BJ (cell line): ENCODE data around the gene LHB. TPM values are rescaled to one million over a fixed set of nuclear protein-coding genes. Genes with fewer than 3 reads are reported as not detected.

Source experiments
- CTCF ChIA-PET: fragments of 350-600 bp; formaldehyde crosslinking; extraction: SDS; loops from one replicate; lab custom pipeline; 2021; ENCODE audit warnings: antibody characterized with exemption, inconsistent platforms; lab: Yijun Ruan, JAX
- POLR2A ChIA-PET: fragments of 300-600 bp; sonication (Branson Sonifier 250); formaldehyde crosslinking; extraction: SDS; loops from one replicate; lab custom pipeline; 2021; ENCODE audit warnings: antibody characterized with exemption; lab: Charles Lee
- DNase-seq: peaks from one replicate; pipeline ENCODE4 v3.0.0-alpha.2; 2011; ENCODE audit warnings: low read depth
- H3K27me3 ChIP-seq: 2 replicates; pipeline ENCODE4 v1.6.0; 2011; ENCODE audit warnings: low read length; ENCODE audit not compliant: control insufficient read depth, insufficient read depth
- H3K36me3 ChIP-seq: 2 replicates; pipeline ENCODE4 v1.5.1; 2011; ENCODE audit warnings: low read length; ENCODE audit not compliant: control insufficient read depth, insufficient read depth
- H3K4me3 ChIP-seq: 2 replicates; pipeline ENCODE4 v1.5.1; 2011; ENCODE audit warnings: low read depth, mild to moderate bottlenecking, control low read depth, low read length
- polyA plus RNA-seq: library from polyadenylated mRNA; depleted of rRNA; stranded (reverse); fragments of >200 nt; gene quantifications from 2 replicates; pipeline ENCODE4 v1.2.3, GENCODE V29; 2011
- TF ChIP-seq, protein P1 (sequence below): IDR thresholded peaks from 2 replicates; pipeline ENCODE4 v1.5.1; 2011; ENCODE audit warnings: low read depth, mild to moderate bottlenecking, control low read depth, inconsistent platforms, low read length, moderate library complexity; ENCODE audit not compliant: insufficient read depth

LHB gene
- polyA plus RNA-seq, 1 experiment: not detected

DNA sequence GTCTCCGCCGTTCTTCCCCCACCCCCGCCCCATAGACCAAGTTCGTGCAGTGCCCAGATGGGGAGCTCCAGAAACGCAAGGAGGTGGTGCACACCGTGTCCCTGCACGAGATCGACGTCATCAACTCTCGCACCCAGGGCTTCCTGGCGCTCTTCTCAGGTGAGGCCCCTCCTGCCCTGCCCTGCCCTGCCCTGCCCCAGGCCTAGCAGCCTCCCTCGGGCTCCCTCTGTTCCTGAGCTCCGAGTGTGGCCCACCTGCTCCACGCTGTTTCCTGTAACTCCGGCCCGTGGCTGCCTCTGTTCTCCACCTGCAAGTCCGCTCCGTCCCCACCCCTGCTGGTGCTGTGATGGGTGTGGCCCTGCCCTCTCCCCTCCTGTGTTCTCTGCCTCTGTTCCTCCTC lies 6.4 kb downstream of the LHB start:
- POLR2A ChIA-PET: no interaction called here
- TF ChIP-seq, protein P1, sequence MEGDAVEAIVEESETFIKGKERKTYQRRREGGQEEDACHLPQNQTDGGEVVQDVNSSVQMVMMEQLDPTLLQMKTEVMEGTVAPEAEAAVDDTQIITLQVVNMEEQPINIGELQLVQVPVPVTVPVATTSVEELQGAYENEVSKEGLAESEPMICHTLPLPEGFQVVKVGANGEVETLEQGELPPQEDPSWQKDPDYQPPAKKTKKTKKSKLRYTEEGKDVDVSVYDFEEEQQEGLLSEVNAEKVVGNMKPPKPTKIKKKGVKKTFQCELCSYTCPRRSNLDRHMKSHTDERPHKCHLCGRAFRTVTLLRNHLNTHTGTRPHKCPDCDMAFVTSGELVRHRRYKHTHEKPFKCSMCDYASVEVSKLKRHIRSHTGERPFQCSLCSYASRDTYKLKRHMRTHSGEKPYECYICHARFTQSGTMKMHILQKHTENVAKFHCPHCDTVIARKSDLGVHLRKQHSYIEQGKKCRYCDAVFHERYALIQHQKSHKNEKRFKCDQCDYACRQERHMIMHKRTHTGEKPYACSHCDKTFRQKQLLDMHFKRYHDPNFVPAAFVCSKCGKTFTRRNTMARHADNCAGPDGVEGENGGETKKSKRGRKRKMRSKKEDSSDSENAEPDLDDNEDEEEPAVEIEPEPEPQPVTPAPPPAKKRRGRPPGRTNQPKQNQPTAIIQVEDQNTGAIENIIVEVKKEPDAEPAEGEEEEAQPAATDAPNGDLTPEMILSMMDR: no peak
- H3K27me3 ChIP-seq: no peaks in the 10 kb centered on the region
- H3K36me3 ChIP-seq: peaks cover 28% of the 10 kb centered on the region
- DNase-seq: no peak
- CTCF ChIA-PET: interaction anchor here (1.5 to 3.6 kb wide), 2 partner anchors 10 to 13 kb away, joined by 7 to 31 read pairs; no protein-coding TSS in a partner anchor
- H3K4me3 ChIP-seq: no peak overlapping the region

- TF ChIP-seq, protein P1: no peak
- Histone ChIP-seq H3K27me3 (no peaks in the 10 kb centered on the region), H3K36me3 (peaks cover 32% of the 10 kb centered on the region), H3K4me3 (no peak overlapping the region)
- CTCF ChIA-PET: interaction anchor here (0.9 to 3.8 kb wide), 6 partner anchors 8 to 136 kb away, joined by 3 to 31 read pairs (median 12); partner anchors contain the start of genes GYS1 and RUVBL2
- POLR2A ChIA-PET: no interaction called here
- DNase-seq: no peak
Observed at GRCh38 chr19:49009828-49010227, 7.1 kb downstream of the LHB start.

GRCh38 chr19:49006905-49007304 lies 10.0 kb downstream of the LHB start:
- ChIA-PET CTCF (interaction anchor here (3.7 to 3.8 kb wide), 2 partner anchors 9 to 11 kb away, joined by 14 to 15 read pairs; no protein-coding TSS in a partner anchor), POLR2A (no interaction called here)
- Histone ChIP-seq H3K27me3 (no peaks in the 10 kb centered on the region), H3K36me3 (peaks cover 30% of the 10 kb centered on the region), H3K4me3 (no peak overlapping the region)
- no peak for DNase-seq
- TF ChIP-seq, protein P1: no peak

GRCh38 chr19:49004964-49005614 lies 11.8 kb downstream of the LHB start:
- ChIA-PET POLR2A (no interaction called here), CTCF (interaction anchor here (0.7 kb wide), 1 partner anchor 11 kb away, joined by 4 read pairs; the partner anchor contains the start of gene RUVBL2)
- TF ChIP-seq, protein P1: no peak
- no peaks in the 10 kb centered on the region for H3K27me3 ChIP-seq
- peaks cover 21% of the 10 kb centered on the region for H3K36me3 ChIP-seq
- no peak for DNase-seq
- H3K4me3 ChIP-seq: no peak overlapping the region

- ChIA-PET CTCF (interaction anchor here (2.6 kb wide), 1 partner anchor 14 kb away, joined by 6 read pairs; the partner anchor contains the start of gene LHB), POLR2A (no interaction called here)
- Histone ChIP-seq H3K27me3 (no peaks in the 10 kb centered on the region), H3K36me3 (peaks cover 18% of the 10 kb centered on the region), H3K4me3 (no peak overlapping the region)
- TF ChIP-seq, protein P1: no peak
- DNase-seq: no peak
Observed at GRCh38 chr19:49004133-49004532, 12.8 kb downstream of the LHB start.
